GM10266 (cell line): ENCODE data around the gene DHCR7.

Source experiments
- DNase-seq: peaks from one replicate; pipeline ENCODE4 v3.0.0; 2012; ENCODE audit errors: extremely low spot score
- TF ChIP-seq, protein P1 (sequence below): IDR thresholded peaks from 2 replicates; pipeline ENCODE4 v1.5.1; 2012; ENCODE audit warnings: mild to moderate bottlenecking, low read depth; ENCODE audit not compliant: control insufficient read depth, insufficient read depth; ENCODE audit errors: missing control alignments

The DHCR7 gene

DNA sequence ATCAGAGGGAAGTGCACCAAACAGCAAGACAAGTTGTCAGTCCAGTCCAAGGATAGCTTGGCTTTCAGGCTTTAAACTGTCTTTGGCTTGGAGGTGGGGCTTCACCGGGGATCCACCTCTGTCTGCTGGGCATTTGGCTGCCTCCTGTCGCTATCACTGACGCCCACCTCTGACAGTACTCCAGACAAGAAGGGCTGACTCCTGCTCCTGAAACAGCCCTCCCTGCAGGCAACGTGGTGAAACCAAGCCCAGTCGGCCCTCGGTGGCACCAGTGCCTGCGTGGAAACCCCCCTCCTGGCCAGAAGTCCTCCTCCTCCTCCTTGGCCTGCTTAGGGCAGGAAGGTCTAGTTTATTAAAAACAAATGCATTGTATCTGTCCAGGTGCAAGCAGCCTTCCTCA lies 16.9 kb downstream of the DHCR7 start:
- TF ChIP-seq, protein P1, sequence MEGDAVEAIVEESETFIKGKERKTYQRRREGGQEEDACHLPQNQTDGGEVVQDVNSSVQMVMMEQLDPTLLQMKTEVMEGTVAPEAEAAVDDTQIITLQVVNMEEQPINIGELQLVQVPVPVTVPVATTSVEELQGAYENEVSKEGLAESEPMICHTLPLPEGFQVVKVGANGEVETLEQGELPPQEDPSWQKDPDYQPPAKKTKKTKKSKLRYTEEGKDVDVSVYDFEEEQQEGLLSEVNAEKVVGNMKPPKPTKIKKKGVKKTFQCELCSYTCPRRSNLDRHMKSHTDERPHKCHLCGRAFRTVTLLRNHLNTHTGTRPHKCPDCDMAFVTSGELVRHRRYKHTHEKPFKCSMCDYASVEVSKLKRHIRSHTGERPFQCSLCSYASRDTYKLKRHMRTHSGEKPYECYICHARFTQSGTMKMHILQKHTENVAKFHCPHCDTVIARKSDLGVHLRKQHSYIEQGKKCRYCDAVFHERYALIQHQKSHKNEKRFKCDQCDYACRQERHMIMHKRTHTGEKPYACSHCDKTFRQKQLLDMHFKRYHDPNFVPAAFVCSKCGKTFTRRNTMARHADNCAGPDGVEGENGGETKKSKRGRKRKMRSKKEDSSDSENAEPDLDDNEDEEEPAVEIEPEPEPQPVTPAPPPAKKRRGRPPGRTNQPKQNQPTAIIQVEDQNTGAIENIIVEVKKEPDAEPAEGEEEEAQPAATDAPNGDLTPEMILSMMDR, result no peak
- no peak for DNase-seq

DNA sequence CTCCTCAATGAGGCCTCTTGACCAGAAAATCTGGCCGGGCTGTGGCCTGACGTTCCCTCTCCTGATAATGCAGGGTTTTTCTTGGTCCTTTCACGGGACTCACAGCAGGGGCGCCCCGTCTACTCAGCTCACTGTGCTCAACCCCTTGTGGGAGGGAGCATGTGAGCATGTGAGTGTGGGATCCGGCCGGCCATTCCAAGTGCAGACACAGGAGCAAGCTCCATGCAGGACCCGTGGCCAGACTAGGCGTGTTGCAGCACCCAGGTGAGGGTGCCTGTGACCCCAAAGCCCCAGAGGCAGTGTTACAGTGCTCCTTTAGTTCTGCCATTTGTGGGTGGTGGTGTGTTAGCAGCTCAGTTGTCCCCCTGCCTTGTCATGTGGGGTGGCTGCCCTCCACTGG lies 18.0 kb downstream of the DHCR7 start:
- DNase-seq, result no peak
- TF ChIP-seq, protein P1, result no peak

DNA sequence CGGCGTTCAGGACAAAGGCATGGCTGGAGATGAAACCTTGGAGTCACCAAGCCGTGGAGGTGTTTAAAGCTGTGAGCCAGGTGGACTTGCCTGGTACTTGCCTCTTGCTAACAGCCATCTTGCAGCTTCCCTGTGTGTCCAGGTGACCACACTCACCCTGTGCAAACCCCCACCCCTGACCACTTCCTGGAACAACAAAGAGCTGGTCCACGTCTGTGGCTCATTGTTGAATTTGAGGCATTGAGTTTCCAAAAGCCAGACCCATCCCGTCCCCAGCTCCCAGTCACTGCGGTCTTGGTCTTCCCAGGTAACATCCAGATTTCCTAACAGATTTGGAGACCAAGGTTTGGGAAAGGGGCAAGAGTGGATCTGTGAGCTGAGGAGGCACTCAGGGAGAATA lies 18.5 kb downstream of the DHCR7 start:
- no peak for DNase-seq
- TF ChIP-seq, protein P1, result no peak

DNA sequence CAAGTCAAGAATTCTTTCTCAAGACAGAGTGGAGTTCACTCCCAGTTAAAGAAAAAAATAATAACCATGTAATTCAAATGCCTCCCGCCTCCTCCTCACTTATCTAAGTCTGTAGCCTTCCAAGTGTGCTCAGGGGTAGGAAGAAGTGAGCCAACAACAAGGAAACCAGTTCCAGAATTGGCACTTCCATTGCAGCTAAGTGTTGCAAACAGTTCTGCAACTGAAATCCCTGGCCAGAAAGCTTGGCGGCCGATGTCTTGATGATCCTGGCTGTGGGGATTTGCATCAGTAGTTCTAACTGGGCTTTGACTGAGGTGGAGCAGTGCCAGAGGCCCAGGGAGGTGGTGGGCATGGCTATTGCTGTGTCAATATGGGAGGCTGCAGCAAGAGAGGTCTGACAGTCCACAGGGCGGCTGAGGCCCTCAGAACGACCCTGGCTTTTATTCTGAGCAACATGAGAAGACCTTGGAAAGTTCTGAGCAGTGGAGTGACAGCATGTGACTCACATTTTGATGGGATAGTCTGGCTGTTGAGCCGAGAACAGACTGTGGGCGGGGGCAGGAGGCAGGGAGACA lies 19.2 kb downstream of the DHCR7 start:
- TF ChIP-seq, protein P1, result no peak
- DNase-seq, result no peak

DNA sequence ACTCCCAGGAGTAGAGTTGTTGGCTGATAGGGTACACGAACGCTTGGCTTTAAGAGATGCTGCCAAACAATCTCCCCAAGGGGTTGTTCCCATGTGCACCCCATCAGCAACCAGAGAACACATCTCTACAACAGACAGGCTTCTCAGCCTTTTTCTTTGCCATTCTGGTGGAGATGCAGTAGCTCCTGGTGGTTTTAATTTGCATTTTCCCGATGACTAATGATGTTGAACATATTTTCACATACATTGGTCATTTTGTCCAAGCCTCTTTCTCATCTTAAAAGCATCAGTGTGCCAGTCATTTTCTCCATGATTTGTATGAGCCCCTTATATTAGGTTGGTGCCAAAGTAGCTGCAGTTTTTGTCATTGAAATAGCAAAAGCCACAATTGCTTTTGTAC lies 21.8 kb downstream of the DHCR7 start:
- no peak for DNase-seq

DNA sequence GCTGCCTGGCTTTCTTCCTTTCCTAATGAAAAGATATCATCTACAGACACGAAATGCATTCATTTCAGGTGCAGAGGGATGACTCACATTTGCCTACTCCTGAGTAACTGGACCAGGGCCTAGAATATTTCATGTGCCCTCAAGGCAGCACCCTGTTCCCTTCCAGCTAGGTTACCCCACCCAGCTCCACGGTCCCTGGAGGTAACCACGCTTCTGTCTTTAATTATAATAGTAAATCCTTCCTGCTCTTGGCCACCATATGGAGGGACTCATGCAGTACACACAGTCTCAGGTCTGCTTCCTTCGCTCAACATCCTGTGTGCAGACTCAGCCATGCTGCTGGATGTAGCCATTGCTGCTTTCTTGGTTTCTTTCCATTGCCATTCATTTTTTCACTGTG lies 22.3 kb downstream of the DHCR7 start:
- DNase-seq, result no peak
- TF ChIP-seq, protein P1, result no peak

More for the DNA sequence above, 21.8 kb downstream of the DHCR7 start:
- TF ChIP-seq, protein P1, result no peak

DNA sequence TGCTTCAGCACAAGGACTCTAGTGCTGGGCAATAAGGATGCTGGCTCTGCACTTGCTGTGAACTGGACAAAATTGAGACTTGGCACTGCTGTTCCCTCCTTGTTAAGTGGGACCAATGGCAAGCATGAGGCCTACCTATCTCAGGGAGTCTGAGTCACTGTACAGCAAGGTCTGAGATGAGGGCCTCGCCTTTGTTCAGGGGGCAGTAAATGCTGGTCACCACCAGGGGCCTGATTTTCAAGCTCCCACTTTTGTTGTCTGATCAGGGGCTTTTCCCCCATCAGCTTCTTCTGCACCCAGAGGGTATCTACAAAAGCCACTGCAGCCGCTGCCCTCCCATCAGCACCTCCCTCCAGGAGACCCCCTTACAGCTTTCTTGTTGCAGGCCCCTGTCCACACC lies 22.8 kb downstream of the DHCR7 start:
- DNase-seq, result no peak
- TF ChIP-seq, protein P1, result no peak
